BJ (cell line): ENCODE measurements around the gene NFAT5. TPM values are rescaled to one million over a fixed set of nuclear protein-coding genes. Genes with fewer than 3 reads are reported as not detected.

Source experiments
- CTCF ChIA-PET: fragments of 350-600 bp; formaldehyde crosslinking; extraction: SDS; loops from one replicate; lab custom pipeline; 2021; ENCODE audit warnings: antibody characterized with exemption, inconsistent platforms; lab: Yijun Ruan, JAX
- POLR2A ChIA-PET: fragments of 300-600 bp; sonication (Branson Sonifier 250); formaldehyde crosslinking; extraction: SDS; loops from one replicate; lab custom pipeline; 2021; ENCODE audit warnings: antibody characterized with exemption; lab: Charles Lee
- DNase-seq: peaks from one replicate; pipeline ENCODE4 v3.0.0-alpha.2; 2011; ENCODE audit warnings: low read depth
- H3K27me3 ChIP-seq: 2 replicates; pipeline ENCODE4 v1.6.0; 2011; ENCODE audit warnings: low read length; ENCODE audit not compliant: control insufficient read depth, insufficient read depth
- H3K36me3 ChIP-seq: 2 replicates; pipeline ENCODE4 v1.5.1; 2011; ENCODE audit warnings: low read length; ENCODE audit not compliant: control insufficient read depth, insufficient read depth
- H3K4me3 ChIP-seq: 2 replicates; pipeline ENCODE4 v1.5.1; 2011; ENCODE audit warnings: low read depth, mild to moderate bottlenecking, control low read depth, low read length
- CTCF ChIP-seq: IDR thresholded peaks from 2 replicates; pipeline ENCODE4 v1.5.1; 2011; ENCODE audit warnings: low read depth, mild to moderate bottlenecking, control low read depth, inconsistent platforms, low read length, moderate library complexity; ENCODE audit not compliant: insufficient read depth
- polyA plus RNA-seq: library from polyadenylated mRNA; depleted of rRNA; stranded (reverse); fragments of >200 nt; gene quantifications from 2 replicates; pipeline ENCODE4 v1.2.3, GENCODE V29; 2011

Gene NFAT5
- polyA plus RNA-seq, 1 experiment: 29.6 TPM

- ChIA-PET CTCF (no interaction called here), POLR2A (no interaction called here)
- TF ChIP-seq CTCF: no peak
- Histone ChIP-seq H3K4me3 (no peak overlapping the region), H3K27me3 (no peaks in the 10 kb centered on the region), H3K36me3 (peaks cover 1% of the 10 kb centered on the region; the same call in 1 of the 2 replicates)
- DNase-seq: no peak
Observed at GRCh38 chr16:69615528-69615927, 49.8 kb downstream of the NFAT5 start.

- DNase-seq: no peak
- ChIA-PET CTCF (no interaction called here), POLR2A (no interaction called here)
- TF ChIP-seq CTCF: no peak
- H3K36me3 ChIP-seq: peaks cover 1% of the 10 kb centered on the region; the same call in 1 of the 2 replicates
- no peaks in the 10 kb centered on the region for H3K27me3 ChIP-seq
- no peak overlapping the region for H3K4me3 ChIP-seq
Observed at GRCh38 chr16:69616082-69616481, 50.3 kb downstream of the NFAT5 start.

- DNase-seq: no peak
- no peak overlapping the region for H3K4me3 ChIP-seq
- H3K27me3 ChIP-seq: no peaks in the 10 kb centered on the region
- ChIA-PET POLR2A (no interaction called here), CTCF (no interaction called here)
- TF ChIP-seq CTCF: no peak
- peaks cover 1% of the 10 kb centered on the region; the same call in 1 of the 2 replicates for H3K36me3 ChIP-seq
Observed at GRCh38 chr16:69618307-69618706, 52.5 kb downstream of the NFAT5 start.

- DNase-seq: no peak
- Histone ChIP-seq H3K4me3 (no peak overlapping the region), H3K36me3 (peaks cover 1% of the 10 kb centered on the region; the same call in 1 of the 2 replicates), H3K27me3 (no peaks in the 10 kb centered on the region)
- POLR2A ChIA-PET: no interaction called here
- TF ChIP-seq CTCF: no peak
- CTCF ChIA-PET: no interaction called here
Observed at GRCh38 chr16:69618721-69619120, 53.0 kb downstream of the NFAT5 start.

- Histone ChIP-seq H3K27me3 (no peaks in the 10 kb centered on the region), H3K36me3 (peaks cover 1% of the 10 kb centered on the region; the same call in 1 of the 2 replicates), H3K4me3 (no peak overlapping the region)
- CTCF ChIA-PET: no interaction called here
- no peak for DNase-seq
- POLR2A ChIA-PET: no interaction called here
- TF ChIP-seq CTCF: no peak
Observed at GRCh38 chr16:69619514-69619913, 53.7 kb downstream of the NFAT5 start.
